IMR-90 (cell line): Measurements from ENCODE around the gene SLC31A1. TPM values are rescaled to one million over a fixed set of nuclear protein-coding genes. Genes with fewer than 3 reads are reported as not detected.

Experiments
- ATAC-seq: fragments of 200-7000 bp; cut with Tn5 transposase; 2 replicates; pipeline ENCODE4 v1.9.1; 2020; ENCODE audit warnings: low read depth, mild to moderate bottlenecking, moderate library complexity
- BruUV-seq: library from RNA; stranded (reverse); fragments of 400-500 nt; replicated peaks from 2 replicates; lab custom pipeline; 2021; lab: Mats Ljungman, UMichigan
- CTCF ChIA-PET: fragments of 300-600 bp; formaldehyde crosslinking; extraction: SDS; loops from one replicate; lab custom pipeline; 2021; ENCODE audit warnings: antibody characterized with exemption; lab: Yijun Ruan, JAX
- POLR2A ChIA-PET: fragments of 300-600 bp; sonication (Branson Sonifier 250); formaldehyde crosslinking; loops from one replicate; lab custom pipeline; 2022; ENCODE audit warnings: antibody characterized with exemption; ENCODE audit not compliant: unreplicated experiment; lab: Charles Lee
- DNase-seq: peaks from one replicate; pipeline ENCODE4 v3.0.0; 2013
- H2AFZ ChIP-seq: replicated peaks from 2 replicates; pipeline ENCODE3; 2013; ENCODE audit warnings: low read length, mild to moderate bottlenecking; ENCODE audit not compliant: poor library complexity
- H2AK5ac ChIP-seq: 2 replicates; pipeline ENCODE4 v1.6.1; 2013; ENCODE audit warnings: low read depth, low read length, inconsistent platforms
- H2AK9ac ChIP-seq: replicated peaks from 2 replicates; pipeline ENCODE3; 2013; ENCODE audit warnings: mild to moderate bottlenecking, low read depth, low read length, moderate library complexity; ENCODE audit not compliant: poor library complexity
- H2BK120ac ChIP-seq: 2 replicates; pipeline ENCODE4 v1.6.1; 2013; ENCODE audit warnings: low read depth, low read length, inconsistent platforms
- H2BK15ac ChIP-seq: 3 replicates; pipeline ENCODE4 v1.6.1; 2013; ENCODE audit warnings: low read depth, low read length, inconsistent platforms
- H2BK20ac ChIP-seq: 2 replicates; pipeline ENCODE4 v1.6.1; 2013; ENCODE audit warnings: low read depth, mild to moderate bottlenecking, inconsistent platforms, low read length, moderate library complexity
- H2BK5ac ChIP-seq: 2 replicates; pipeline ENCODE4 v1.6.1; 2013; ENCODE audit warnings: mild to moderate bottlenecking, low read depth, low read length, inconsistent platforms; ENCODE audit not compliant: poor library complexity, severe bottlenecking
- H3K14ac ChIP-seq: replicated peaks from 2 replicates; pipeline ENCODE4 v1.6.1; 2013; ENCODE audit warnings: low read depth, low read length, inconsistent platforms
- H3K18ac ChIP-seq: 2 replicates; pipeline ENCODE4 v1.6.1; 2013; ENCODE audit warnings: low read depth, low read length, control low read depth
- H3K23ac ChIP-seq: 2 replicates; pipeline ENCODE4 v1.6.1; 2013; ENCODE audit warnings: low read depth, low read length, inconsistent platforms
- H3K27ac ChIP-seq: 2 replicates; pipeline ENCODE4 v1.5.1; 2013; ENCODE audit warnings: mild to moderate bottlenecking, control low read depth, low read length; ENCODE audit not compliant: insufficient read depth
- H3K27me3 ChIP-seq: 2 replicates; pipeline ENCODE4 v1.6.1; 2013; ENCODE audit warnings: low read length; ENCODE audit not compliant: control insufficient read depth, insufficient read depth
- H3K36me3 ChIP-seq: 2 replicates; pipeline ENCODE4 v1.6.1; 2013; ENCODE audit warnings: low read length, mixed read lengths; ENCODE audit not compliant: control insufficient read depth, insufficient read depth
- H3K4ac ChIP-seq: 2 replicates; pipeline ENCODE4 v1.6.1; 2013; ENCODE audit warnings: low read depth, low read length, inconsistent platforms
- H3K4me1 ChIP-seq: 2 replicates; pipeline ENCODE4 v1.6.1; 2013; ENCODE audit warnings: low read length, mixed read lengths; ENCODE audit not compliant: control insufficient read depth, insufficient read depth
- H3K4me2 ChIP-seq: 2 replicates; pipeline ENCODE4 v1.6.1; 2013; ENCODE audit warnings: low read depth, mild to moderate bottlenecking, control low read depth, low read length, moderate library complexity
- H3K4me3 ChIP-seq: 2 replicates; pipeline ENCODE4 v1.5.1; 2013; ENCODE audit warnings: low read depth, mild to moderate bottlenecking, control low read depth, low read length, moderate library complexity; ENCODE audit not compliant: insufficient read depth
- H3K56ac ChIP-seq: 2 replicates; pipeline ENCODE4 v1.6.1; 2013; ENCODE audit warnings: low read length, inconsistent platforms; ENCODE audit not compliant: insufficient read depth; ENCODE audit errors: extremely low read depth
- H3K79me1 ChIP-seq, 2 experiments: 2 replicates each; pipeline ENCODE4 v1.6.1; 2013; ENCODE audit warnings: low read length in 2 of 2, inconsistent platforms in 1 of 2, low read depth in 1 of 2
- H3K9ac ChIP-seq: 2 replicates; pipeline ENCODE4 v1.6.1; 2013; ENCODE audit warnings: low read depth, low read length, control low read depth
- H3K9me1 ChIP-seq: 2 replicates; pipeline ENCODE4 v1.6.1; 2013; ENCODE audit warnings: low read length, inconsistent platforms; ENCODE audit not compliant: insufficient read depth
- H3K9me3 ChIP-seq: 2 replicates; pipeline ENCODE4 v1.6.1; 2013; ENCODE audit warnings: low read length; ENCODE audit not compliant: control insufficient read depth, insufficient read depth
- H4K20me1 ChIP-seq: 2 replicates; pipeline ENCODE4 v1.6.1; 2013; ENCODE audit warnings: low read length, inconsistent platforms; ENCODE audit not compliant: insufficient read depth
- H4K5ac ChIP-seq: 2 replicates; pipeline ENCODE4 v1.6.1; 2013; ENCODE audit warnings: mild to moderate bottlenecking, low read depth, low read length, control low read depth
- H4K8ac ChIP-seq, 2 experiments: 2 replicates each; pipeline ENCODE4 v1.6.1; 2013; ENCODE audit warnings: low read depth in 2 of 2, low read length in 2 of 2, control low read depth in 1 of 2, inconsistent platforms in 1 of 2
- H4K91ac ChIP-seq: 2 replicates; pipeline ENCODE4 v1.6.1; 2013; ENCODE audit warnings: low read depth, low read length, inconsistent platforms; ENCODE audit not compliant: insufficient read depth
- BHLHE40 ChIP-seq: fragments of 150-350 bp; IDR thresholded peaks from 2 replicates; pipeline ENCODE4 v1.6.1; 2016; ENCODE audit warnings: mild to moderate bottlenecking, low read depth, low read length
- CEBPB ChIP-seq: IDR thresholded peaks from 2 replicates; pipeline ENCODE4 v1.6.1; 2012; ENCODE audit warnings: low read depth, low read length, improper control_type of control experiment
- CHD1 ChIP-seq: IDR thresholded peaks from 2 replicates; pipeline ENCODE4 v1.6.1; 2012; ENCODE audit warnings: low read depth, low read length, improper control_type of control experiment
- FOS ChIP-seq: fragments of 150-350 bp; IDR thresholded peaks from 2 replicates; pipeline ENCODE4 v1.6.1; 2016; ENCODE audit warnings: low read depth, low read length
- MAFK ChIP-seq: IDR thresholded peaks from 2 replicates; pipeline ENCODE4 v1.6.1; 2012; ENCODE audit warnings: low read depth, low read length, improper control_type of control experiment
- MAZ ChIP-seq: IDR thresholded peaks from 2 replicates; pipeline ENCODE4 v1.6.1; 2012; ENCODE audit warnings: low read depth, mild to moderate bottlenecking, low read length, improper control_type of control experiment, moderate library complexity, borderline replicate concordance
- MXI1 ChIP-seq: IDR thresholded peaks from 2 replicates; pipeline ENCODE4 v1.6.1; 2012; ENCODE audit warnings: low read depth, mild to moderate bottlenecking, low read length, moderate library complexity, borderline replicate concordance
- NFE2L2 ChIP-seq: fragments of 150-350 bp; IDR thresholded peaks from 2 replicates; pipeline ENCODE4 v1.6.1; 2016; ENCODE audit warnings: low read depth, mild to moderate bottlenecking, low read length
- POLR2A ChIP-seq: IDR thresholded peaks from 2 replicates; pipeline ENCODE4 v1.6.1; 2012; ENCODE audit warnings: mild to moderate bottlenecking, low read depth, low read length
- RAD21 ChIP-seq: IDR thresholded peaks from 2 replicates; pipeline ENCODE4 v1.6.1; 2012; ENCODE audit warnings: low read length, improper control_type of control experiment
- RCOR1 ChIP-seq: IDR thresholded peaks from 2 replicates; pipeline ENCODE4 v1.6.1; 2012; ENCODE audit warnings: mild to moderate bottlenecking, low read length, improper control_type of control experiment; ENCODE audit not compliant: insufficient replicate concordance
- RFX5 ChIP-seq: IDR thresholded peaks from 2 replicates; pipeline ENCODE4 v1.8.0; 2012; ENCODE audit warnings: low read depth, mild to moderate bottlenecking, low read length, moderate library complexity
- SMC3 ChIP-seq: fragments of 150-350 bp; IDR thresholded peaks from 2 replicates; pipeline ENCODE4 v1.6.1; 2016; ENCODE audit warnings: low read depth, mild to moderate bottlenecking, antibody characterized with exemption, low read length, moderate library complexity
- WGBS, 2 experiments: methylation state at CpG; one replicate each; pipeline versions ENCODE4 v1.1.5 to v1.1.7; 2013; ENCODE audit warnings: missing lambda C conversion rate in 2 of 2; ENCODE audit not compliant: insufficient read length in 1 of 2; ENCODE audit errors: extremely low coverage in 2 of 2; 5-methylcytosine and 5-hydroxymethylcytosine counted together
- dilution Hi-C: fragments of 300-500 bp; cut with HindIII; formaldehyde crosslinking; loops from one replicate; pipeline ENCODE4 v1.14.3; 2018; ENCODE audit warnings: low sequenced_read_pairs; ENCODE audit not compliant: unreplicated experiment
- in situ Hi-C: fragments of 300-500 bp; cut with MboI; formaldehyde crosslinking; loops from 3 replicates; pipeline ENCODE4 v1.14.3; 2019; ENCODE audit warnings: low sequenced_read_pairs, inconsistent platforms, mixed read lengths
- intact Hi-C: fragments of 100-400 bp; cut with micrococcal nuclease; formaldehyde crosslinking; loops from 2 replicates; pipeline ENCODE4 v1.10.0; 2022
- polyA plus RNA-seq, 3 experiments: library from polyadenylated mRNA; depleted of rRNA; stranded (reverse); fragments of >200 nt; gene quantifications; 2 replicates each; pipeline ENCODE4 v1.2.3, GENCODE V29; 2012; ENCODE audit warnings: low replicate concordance in 1 of 3
- total RNA-seq: library from RNA; depleted of rRNA; stranded (reverse); fragments of >200 nt; gene quantifications from 2 replicates; pipeline ENCODE4 v1.2.3, GENCODE V29; 2012
- TF ChIP-seq, protein P1 (sequence below): fragments of 150-350 bp; IDR thresholded peaks from 2 replicates; pipeline ENCODE4 v1.6.1; 2017; ENCODE audit warnings: mild to moderate bottlenecking, antibody characterized with exemption, low read length, low read depth
- TF ChIP-seq, protein P2 (sequence below): conservative IDR thresholded peaks from 2 replicates; pipeline ENCODE4 v1.5.1; 2012; ENCODE audit warnings: mild to moderate bottlenecking, low read depth, low read length, improper control_type of control experiment

Gene SLC31A1
- total and polyA plus RNA-seq, 2 of the 4 experiments (the other 2 are of a cell fraction): 17.9 to 23.3 TPM

DNA sequence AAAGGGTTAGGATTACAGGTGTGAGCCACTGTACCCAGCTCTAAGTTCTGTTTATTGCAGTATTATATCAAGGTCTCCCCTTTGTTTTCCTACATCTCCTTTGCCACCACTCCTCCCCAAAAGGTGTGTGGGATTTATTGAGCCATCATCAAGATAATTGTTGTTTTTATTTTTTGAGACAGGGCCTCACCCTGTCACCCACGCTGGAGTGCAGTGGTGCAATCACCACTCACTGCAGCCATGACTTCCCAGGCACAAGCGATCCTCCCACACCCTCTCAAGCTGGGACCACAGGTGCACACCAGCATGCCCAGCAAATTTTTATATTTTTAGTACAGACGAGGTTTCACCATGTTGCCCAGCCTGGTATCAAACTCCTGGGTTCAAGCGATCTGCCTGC, 24.6 kb downstream of the SLC31A1 start:
- in situ Hi-C loops: no loop called here

More for the DNA sequence above, 24.6 kb downstream of the SLC31A1 start:
- TF ChIP-seq FOS (no peak), CEBPB (no peak), BHLHE40 (no peak), RAD21 (no peak), MAZ (no peak), RFX5 (no peak), RCOR1 (no peak), MXI1 (no peak), POLR2A (no peak), SMC3 (no peak), CHD1 (no peak), MAFK (no peak), NFE2L2 (no peak)
- TF ChIP-seq, protein P1, sequence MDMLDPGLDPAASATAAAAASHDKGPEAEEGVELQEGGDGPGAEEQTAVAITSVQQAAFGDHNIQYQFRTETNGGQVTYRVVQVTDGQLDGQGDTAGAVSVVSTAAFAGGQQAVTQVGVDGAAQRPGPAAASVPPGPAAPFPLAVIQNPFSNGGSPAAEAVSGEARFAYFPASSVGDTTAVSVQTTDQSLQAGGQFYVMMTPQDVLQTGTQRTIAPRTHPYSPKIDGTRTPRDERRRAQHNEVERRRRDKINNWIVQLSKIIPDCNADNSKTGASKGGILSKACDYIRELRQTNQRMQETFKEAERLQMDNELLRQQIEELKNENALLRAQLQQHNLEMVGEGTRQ: no peak
- TF ChIP-seq, protein P2, sequence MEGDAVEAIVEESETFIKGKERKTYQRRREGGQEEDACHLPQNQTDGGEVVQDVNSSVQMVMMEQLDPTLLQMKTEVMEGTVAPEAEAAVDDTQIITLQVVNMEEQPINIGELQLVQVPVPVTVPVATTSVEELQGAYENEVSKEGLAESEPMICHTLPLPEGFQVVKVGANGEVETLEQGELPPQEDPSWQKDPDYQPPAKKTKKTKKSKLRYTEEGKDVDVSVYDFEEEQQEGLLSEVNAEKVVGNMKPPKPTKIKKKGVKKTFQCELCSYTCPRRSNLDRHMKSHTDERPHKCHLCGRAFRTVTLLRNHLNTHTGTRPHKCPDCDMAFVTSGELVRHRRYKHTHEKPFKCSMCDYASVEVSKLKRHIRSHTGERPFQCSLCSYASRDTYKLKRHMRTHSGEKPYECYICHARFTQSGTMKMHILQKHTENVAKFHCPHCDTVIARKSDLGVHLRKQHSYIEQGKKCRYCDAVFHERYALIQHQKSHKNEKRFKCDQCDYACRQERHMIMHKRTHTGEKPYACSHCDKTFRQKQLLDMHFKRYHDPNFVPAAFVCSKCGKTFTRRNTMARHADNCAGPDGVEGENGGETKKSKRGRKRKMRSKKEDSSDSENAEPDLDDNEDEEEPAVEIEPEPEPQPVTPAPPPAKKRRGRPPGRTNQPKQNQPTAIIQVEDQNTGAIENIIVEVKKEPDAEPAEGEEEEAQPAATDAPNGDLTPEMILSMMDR: no peak
- Histone ChIP-seq H3K18ac (no peak overlapping the region), H2AFZ (no peak overlapping the region), H2BK120ac (no peak overlapping the region), H4K91ac (no peak overlapping the region), H4K20me1 (peaks cover 16% of the 10 kb centered on the region), H4K5ac (no peak overlapping the region), H3K14ac (no peak overlapping the region), H3K4ac (no peak overlapping the region), H2BK20ac (no peak overlapping the region), H3K23ac (no peak overlapping the region), H3K36me3 (no peaks in the 10 kb centered on the region), H3K4me2 (no peak overlapping the region), H2BK15ac (no peak overlapping the region), H3K4me1 (no peaks in the 10 kb centered on the region), H3K27ac (no peak overlapping the region), H3K27me3 (no peaks in the 10 kb centered on the region), H2BK5ac (no peak overlapping the region), H3K79me1 (peaks cover 23 to 41% of the 10 kb centered on the region in 2 experiments), H2AK9ac (no peak overlapping the region), H3K9ac (no peak overlapping the region), H3K4me3 (no peak overlapping the region), H3K9me1 (no peaks in the 10 kb centered on the region), H4K8ac (no peak overlapping the region), H3K9me3 (peaks cover 2% of the 10 kb centered on the region; the same call in 1 of the 2 replicates), H3K56ac (no peak overlapping the region), H2AK5ac (no peak overlapping the region)
- DNase-seq (no peak), ATAC-seq (no peak)
- intact Hi-C loops: no loop called here
- ChIA-PET POLR2A (no interaction called here), CTCF (no interaction called here)
- no TSS peak for BruUV-seq
- 100% methylated on average over 2 of the region's 4 CpGs; no CpG with 5 or more reads in 1 of the 2 experiments for WGBS, 2 experiments
- dilution Hi-C loops: no loop called here
